C4-2B (cell line): ENCODE data around the gene CFAP46.

Experiments used
- CTCF ChIP-seq: fragments of 450-650 bp; conservative IDR thresholded peaks from 2 replicates; pipeline ENCODE4 v1.5.1; 2017; ENCODE audit warnings: mild to moderate bottlenecking
- ZFX ChIP-seq: fragments of 450-650 bp; IDR thresholded peaks from 2 replicates; pipeline ENCODE4 v1.6.1; 2017

- no peak for TF ChIP-seq CTCF
- no peak for TF ChIP-seq ZFX
These were observed 47.4 kb upstream of the CFAP46 start for GRCh38 chr10:132989476-132990415.
